GM19463 (cell line): ENCODE measurements around the gene DHRS12.

Experiments
- ATAC-seq: cut with Tn5 transposase; IDR thresholded peaks from one replicate; pipeline ENCODE4 v1.9.1; 2021; ENCODE audit warnings: mild to moderate bottlenecking, moderate library complexity; ENCODE audit not compliant: unreplicated experiment

Gene DHRS12

DNA sequence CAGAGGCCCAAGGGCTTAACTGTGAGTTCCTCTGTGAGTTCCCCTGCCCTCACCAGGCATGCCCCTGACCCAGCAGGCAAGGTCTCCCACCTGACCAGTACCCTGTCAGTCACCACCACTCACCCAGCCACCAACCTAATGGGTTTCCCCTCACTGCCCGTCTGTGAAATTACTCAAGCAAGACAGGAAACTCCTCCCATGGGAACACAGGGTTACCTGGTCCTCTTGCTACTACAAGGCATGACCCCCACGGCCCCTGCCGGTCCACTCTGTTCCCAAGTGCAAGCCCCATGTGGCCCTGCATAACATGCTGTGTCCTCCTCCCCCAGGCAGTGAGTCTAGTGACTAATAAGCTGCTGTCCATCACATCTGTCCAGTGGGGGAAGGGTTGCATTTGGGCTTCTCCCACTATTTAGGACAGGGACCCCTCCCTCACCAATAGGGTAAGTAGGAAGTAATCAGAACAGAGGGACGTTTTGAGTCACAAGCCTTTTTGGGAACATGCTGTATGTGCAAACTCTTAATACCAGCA is 8.0 kb upstream of the DHRS12 start:
- peak; percentile 53 for ATAC-seq

DNA sequence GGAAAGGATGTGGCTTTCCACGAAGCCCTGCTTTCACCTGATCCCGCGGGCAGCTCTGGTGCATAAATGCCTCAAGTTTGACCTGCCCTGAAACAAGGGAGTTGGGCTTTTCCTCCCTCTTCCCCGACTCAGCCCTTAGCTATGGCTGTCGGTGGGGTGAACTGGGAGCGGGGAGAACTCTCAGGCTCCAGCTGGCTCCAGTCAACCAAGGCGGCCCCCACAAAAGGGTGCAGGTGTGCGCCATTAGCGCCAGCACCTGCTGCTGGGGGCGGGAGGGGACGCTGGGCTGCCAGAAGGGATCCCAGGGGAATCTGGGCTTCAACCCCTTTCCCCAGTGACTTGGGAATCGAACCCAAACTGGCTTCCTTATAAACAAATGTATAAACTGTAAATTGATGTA is 7.1 kb upstream of the DHRS12 start:
- no peak for ATAC-seq

DNA sequence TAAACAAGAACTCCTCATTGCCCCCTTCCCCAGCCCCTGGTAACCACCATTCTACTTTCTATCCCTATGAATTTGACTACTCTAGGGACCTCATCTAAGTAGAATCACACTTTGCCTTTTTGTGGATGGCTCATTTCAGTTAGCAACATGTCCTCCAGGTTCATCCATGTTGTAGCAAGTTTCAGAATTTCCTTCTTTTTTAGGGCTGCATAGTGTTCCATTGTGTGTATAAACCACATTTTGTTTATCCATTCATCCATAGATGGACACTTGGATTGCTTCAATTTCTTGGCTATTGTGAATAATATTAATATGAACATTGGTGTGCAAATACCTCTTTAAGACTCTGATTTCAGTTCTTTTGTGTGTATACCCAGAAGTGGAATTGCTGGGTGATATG is 4.8 kb upstream of the DHRS12 start:
- no peak for ATAC-seq

DNA sequence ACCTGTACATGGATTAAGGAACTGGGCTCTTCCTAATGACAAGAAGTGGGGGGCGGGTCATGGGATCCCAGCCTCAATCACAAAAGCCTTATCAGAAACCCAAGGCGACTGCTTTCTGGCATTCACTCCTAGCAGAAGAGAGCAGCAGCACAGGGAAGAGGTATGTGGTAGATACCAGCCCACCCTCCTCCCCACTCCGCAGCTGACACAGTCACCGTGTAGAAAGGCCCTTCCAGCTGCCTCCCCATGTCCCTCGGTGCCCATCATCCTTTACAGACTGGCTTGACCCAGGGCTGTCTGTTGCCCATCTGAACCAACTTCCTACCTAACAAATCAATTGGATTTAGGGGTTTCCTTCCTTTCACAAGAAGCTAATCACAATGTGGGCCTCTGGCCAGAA is 3.1 kb upstream of the DHRS12 start:
- no peak for ATAC-seq

DNA sequence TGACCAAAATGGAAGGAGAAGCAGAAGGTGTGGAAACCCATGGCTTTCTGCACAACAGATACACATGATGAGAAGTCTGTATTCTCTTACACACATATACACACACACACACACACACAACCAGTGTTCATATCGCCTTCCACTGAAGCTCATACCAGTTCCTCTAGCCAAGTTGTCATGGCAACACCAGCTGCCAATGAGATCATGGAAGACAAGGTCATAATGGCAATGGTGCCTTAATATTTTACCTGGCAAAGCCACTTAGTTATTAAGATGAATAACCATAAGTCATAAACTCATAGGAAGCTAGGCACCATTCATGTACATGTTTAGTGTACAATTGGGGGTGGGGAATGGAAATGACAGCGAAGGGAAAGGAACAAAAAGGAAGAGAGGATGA is 2.6 kb upstream of the DHRS12 start:
- ATAC-seq: no peak

DNA sequence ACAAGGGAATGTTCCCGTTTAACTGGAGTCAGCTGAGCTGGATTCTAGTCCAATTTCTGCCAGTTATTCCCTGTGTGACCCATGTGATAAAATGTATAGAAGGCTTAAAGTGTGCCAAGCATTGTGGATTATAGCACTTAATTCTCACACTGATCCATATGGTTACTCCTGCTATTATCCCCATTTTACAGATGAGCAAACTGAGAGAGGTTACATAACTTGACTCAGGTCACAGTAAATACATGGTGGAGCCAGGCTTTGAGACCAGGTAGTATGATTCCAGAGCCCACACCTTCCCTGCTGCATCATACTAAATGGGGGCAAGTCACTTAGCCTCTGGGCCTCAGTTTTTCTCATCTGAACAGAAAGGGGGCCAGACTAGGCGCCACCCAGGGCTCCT is 2.0 kb upstream of the DHRS12 start:
- no peak for ATAC-seq

DNA sequence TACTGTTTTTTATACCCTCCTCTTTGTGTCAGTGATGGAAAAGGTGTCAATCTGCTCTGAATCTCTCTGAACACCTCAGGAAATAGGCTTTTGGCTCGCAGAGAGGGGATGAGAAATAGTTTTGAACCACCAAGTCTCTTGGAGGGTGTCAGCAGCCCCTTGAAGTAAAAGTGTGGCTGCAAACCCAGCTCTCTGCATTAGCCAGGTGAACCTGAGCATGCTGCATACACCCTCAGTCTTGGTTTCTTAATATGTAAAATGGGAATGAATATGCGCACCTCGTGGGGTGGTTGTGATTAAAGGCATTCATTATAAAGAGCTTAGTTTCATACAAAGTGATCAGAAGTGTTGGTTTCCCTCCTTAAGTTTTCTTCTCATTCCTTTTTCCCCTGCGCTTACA is 1.4 kb upstream of the DHRS12 start:
- no peak for ATAC-seq

DNA sequence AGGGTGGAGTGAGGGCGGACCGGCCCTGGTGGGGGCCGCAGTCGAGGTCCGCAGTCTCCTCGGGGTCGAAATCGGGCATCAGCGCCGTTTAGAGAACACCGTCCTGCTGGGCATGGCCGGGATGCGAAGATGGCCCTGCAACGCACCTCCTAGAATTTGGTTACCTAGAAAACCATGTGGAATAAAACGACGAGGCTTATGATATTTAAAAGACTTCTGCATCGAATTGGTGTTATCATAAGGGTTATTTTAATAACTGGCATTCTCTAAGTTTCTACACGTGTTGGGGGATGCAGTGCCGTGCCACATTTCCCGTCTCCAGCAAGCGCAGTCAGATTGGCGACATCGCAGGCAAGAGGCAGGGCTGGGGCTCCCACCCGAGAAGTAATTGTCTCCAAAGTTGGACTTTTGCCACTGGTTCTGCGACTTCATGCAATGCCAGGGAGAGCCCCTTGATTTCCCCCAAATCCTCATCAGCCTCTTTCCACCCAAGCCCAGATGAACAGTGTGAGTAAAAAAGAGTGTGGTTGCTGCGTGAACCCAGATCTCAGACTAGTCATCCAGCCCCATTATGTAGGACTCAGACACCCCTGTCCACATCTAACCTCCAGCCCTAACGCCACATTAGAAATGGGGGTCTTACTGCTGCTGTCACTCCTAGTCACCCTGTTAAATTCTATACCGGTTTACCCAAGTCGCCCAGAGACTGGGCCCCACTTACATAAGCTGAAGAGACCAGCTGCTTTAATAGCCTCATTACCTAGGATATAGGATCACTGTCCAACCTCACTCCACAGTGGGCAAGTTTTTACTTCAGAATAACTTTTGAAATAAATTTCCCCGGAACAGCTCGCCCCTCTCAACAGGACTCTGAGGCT is 571 bp upstream of the DHRS12 start:
- ATAC-seq: no peak

DNA sequence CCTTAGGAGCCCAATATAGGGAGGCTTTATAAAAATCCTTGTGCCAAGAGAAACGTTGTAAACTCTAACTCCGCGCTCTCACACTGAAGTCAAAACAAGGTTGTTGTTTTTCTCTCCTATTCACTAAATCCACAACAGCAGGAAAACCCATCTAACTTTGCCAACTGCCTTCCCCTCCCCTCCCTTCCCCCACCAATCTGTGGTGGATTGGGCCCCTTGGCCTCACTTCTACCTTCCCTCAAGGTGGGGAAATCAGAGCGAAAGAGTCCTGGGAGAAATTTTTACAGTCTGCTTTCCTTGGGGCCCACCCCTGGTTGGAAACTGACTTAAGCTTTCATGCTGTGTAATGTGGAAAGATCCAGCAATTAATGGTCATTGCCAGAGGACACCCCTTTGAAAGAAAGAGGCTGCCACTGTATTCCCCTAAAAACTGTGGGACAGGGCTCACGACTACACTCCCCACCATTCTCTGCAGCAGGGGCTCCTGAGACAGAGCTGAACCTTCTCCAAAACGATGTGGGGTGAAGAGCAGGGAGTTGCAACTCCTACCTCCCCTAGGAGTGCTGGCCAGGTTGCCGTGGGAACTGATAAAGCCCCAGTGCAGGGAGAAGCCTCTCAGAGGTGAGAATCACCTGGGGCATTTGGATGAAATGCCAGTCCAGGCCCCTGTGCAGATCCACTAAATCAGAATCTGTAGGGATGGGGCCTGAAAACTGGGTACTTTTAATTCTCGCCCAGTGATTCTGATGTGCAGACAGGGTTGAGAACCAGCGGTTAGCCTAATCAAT is 1.1 kb downstream of the DHRS12 start:
- no peak for ATAC-seq

DNA sequence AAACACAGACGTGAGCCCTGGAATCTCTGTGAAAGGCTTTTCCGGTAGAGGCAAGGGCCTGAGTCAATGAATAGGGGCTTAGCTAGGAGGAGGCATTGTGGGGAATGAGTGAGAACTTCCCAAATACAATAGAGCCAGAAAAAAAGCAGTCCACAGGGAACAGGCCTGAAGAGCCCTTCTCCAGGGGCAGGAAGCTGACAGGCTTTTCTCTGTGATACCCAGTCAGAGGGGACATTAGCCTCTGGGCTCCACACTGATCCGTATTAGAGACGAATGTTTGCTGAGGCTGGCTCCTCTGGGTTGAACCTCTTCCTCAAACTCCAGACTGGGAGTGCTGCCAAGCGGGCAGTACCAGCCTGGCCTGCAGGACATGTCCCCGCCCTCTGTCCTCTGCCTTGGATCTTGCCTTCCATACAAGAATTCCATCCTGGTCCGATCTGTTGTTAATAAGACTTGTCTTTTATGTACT is 2.3 kb downstream of the DHRS12 start:
- ATAC-seq: no peak

DNA sequence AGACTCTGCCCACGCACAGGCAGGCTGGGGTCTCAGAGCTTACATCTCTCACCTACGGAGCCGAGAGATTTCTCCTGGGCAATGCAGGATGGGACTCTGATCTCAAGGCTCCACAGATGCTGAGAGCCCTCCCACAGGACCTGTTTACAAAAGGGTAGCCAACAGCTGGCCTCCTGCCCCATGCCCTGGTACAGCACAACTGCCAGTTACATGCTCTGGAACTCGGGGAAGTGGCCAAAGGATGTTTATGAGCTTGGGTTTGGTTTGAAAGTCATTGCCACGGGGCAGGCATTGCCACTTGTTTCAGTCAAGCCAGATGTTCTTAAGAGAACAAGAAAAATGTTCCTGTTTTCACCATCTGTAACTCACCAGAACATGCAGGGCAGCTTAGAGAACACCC is 3.5 kb downstream of the DHRS12 start:
- no peak for ATAC-seq

DNA sequence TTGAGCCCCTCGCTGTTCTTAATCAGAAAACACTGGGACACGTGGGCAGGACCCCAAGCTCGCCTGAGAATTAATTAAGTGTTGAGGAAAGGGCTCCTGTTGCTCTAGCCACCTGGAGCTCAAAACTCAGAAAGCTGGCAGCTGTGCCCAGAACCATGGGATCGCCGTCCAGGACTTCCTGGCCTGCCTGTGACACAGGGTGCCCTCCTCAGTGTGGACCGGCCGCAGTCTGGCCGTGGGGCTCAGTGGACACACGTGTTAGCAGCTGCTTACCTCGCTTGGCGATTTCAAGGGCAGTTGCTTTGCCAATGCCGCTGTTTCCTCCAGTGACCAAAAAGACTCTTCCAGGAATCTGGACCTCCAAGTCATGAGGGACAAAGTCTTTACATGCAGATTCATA is 4.7 kb downstream of the DHRS12 start:
- no peak for ATAC-seq

DNA sequence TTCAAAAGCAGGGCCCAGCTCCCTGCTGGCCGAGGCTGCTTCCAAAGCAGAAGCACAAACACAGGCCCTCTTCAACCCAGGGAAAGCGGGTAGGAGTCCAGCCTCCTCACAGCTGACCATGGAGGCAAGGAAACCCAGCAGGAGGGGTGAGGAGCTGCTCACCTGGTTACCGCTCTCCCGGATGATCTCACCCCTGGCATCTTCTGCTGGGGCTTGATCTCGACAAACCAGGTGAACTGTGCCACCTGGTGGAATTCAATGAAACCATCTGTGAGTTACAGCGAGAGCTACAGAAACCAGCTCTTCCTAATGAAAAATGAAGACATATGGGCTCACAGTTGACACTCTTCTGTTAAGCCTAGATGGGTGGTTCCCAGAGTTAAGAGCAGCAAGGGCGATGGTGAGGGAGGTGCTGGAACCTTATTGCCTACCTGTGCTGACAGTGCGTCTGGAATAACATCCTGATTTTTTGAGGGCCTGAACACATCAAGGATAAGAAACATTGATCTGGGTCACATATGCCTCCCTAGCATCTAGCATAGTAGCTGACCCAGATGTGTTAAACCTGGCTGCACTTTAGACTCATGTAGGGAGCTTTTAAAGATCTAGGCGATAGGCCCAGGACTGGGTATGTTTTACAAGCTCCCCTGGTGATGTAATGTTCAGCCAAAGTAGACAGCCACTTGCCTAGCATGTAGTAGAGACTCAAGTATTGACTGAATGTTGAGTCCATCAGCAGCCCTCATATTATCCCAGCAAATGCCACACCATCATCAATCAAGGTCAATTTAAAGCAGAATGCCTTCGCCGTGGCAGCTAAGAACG is 6.1 kb downstream of the DHRS12 start:
- peak; percentile 37 for ATAC-seq

DNA sequence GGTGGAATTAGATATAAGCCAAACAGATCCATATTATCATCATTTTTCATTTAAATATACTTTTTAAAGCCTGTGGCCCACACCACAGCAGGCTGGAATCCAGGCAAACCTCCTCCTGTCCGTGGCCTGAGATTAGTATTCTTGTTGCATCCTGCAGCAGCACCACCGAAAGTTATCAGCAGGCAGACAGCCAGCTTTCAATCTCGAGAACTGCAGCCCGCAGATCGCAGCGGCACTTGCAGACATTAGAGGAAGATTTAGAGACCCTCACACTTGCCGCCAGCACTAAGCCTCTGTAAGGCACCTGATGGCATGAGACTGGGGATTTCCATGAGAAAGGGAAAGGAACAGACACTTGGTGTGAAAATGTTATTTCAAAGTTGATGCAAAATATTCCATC is 7.4 kb downstream of the DHRS12 start:
- no peak for ATAC-seq

DNA sequence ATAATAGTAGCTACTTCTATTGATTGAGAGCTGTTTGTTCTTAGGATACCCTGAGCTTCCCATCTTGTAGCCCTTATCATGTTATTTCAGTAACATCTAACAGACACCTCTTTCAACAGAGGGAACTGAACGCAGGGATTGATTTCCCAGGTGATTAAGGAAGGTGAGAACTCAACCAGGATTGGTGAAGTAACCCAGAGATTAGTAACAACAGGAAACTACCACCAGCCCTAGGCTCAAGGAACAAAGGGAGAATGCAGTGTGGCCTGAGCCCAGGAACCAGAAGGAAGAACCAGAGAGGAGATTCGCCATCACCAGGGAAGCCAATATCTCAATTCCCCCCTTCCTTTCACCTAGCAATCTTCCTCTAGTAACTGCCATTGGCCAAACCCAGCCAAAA is 8.5 kb downstream of the DHRS12 start:
- no peak for ATAC-seq

DNA sequence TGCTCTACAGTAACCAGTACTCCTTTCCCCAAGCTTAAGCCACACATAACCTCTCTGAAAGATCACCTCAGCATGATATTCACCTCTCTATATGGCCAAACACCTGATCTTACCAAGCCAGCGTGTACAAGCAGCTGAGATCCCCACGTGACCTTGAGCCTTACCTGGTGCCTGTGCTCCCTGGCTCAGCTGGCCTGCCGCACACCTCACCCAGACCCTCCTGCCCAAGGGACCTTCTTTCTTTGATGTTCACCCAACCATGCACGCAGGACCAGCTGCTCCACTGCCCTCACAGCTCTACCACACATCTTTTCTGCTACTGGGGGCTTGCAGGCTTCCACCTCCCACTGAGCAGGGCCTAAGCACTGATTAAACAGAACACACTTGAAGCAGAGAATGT is 9.0 kb downstream of the DHRS12 start:
- no peak for ATAC-seq

DNA sequence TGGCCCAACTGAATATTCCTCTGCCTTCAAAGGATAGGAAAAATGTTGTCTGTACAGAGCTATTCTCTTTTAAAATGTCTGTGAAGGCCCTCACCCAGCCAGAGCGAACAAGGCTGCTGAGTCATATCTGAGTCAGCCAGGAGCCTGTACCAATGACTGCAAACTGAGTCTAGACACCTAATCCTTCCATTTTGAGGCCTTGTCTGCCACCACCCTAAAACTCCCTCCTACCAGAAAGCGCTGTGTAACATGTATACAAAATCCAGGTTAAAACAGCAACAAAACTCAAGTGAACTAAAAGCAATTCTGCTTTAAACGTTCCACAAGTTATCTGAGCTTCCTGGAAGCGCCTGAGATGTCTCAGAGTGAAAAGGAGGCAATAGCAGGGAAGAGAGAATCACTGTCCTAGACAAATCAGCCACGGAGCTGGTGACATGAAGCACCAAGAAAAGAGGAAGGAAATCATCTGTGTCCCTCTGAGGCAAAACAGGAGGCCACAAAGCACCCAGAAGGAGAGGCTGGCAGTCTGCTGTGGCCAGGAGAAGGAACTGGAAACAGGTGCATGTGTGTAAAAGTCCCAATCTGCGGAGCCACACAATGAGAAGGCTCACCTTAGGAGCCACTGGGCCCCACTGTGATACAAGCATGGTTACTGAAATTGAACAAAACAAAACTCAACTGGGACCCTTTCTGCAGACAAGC is 10.2 kb downstream of the DHRS12 start:
- peak; percentile 52 for ATAC-seq

DNA sequence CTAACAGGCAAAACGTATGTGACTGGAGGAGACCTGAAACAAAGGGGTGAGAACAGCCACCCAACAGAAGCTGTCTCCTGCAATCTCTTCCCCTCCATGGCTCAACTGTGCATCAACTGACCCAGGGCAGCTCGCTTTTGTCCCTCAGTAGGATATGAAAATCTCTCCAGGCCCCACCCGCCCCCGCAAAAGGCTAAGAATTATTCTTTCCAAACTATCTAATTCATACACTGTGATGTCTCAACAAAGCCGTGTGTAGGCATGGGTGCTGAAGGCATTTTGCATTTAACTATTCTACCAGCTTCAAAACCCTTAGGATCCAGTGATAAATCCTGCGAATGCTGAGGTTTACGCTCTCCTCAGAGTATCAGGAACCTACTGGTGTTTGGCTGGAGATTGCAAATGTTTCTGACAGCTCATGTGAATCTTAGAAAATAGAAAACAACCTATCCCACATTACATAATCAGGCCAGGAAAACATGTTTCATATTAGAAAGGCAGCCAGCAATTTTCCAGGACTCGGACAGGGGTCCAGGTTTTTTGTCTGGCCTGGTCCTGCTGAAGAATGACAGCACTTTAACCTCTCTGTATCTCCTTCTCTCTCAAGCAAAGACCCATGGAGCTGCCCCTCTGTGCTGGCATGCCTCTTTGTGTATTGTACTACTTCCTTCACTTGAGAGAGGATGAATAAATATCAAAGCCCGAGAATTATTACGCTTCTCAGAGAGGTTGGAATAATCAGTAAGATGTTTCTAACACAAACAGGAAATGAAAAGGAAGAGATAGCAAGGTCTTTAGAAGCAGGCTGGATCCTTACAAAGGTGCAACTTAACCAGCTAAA is 17.3 kb downstream of the DHRS12 start:
- ATAC-seq: no peak

DNA sequence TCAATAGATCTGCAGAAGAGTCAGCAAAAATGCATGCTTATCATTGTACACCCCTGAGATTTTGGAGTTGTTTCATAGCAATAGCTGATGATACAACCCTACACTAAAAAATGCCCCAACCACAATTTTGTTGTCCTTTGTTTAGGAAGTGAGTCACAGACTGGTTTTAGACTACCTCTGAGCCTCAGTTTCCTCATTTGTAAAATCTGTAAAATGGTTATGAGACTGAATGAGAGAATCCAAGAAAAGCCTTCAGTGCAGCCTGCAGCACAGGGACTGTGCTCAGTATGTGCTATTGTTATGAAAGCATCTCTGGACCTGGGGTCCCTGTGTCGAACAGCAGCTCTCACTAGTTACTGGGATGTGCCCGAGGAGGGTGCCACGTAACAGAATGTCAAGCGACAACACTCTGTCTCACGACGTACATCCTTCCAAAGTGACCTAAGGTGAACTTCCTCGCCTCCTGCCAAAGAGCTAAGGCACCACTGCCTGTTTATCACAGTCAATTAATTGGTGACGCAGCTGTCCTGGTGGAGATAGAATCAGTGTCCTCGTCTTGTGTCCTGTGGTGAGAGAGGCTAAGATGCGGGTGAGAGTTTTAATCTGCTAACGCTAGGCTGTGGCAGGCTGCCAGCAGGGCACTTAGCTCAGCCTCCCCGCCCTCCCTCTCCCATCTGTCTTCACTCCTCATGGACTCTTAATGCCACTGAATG is 18.1 kb downstream of the DHRS12 start:
- no peak for ATAC-seq
